ENCODE data around the gene MEIS1.

Gene MEIS1

DNA sequence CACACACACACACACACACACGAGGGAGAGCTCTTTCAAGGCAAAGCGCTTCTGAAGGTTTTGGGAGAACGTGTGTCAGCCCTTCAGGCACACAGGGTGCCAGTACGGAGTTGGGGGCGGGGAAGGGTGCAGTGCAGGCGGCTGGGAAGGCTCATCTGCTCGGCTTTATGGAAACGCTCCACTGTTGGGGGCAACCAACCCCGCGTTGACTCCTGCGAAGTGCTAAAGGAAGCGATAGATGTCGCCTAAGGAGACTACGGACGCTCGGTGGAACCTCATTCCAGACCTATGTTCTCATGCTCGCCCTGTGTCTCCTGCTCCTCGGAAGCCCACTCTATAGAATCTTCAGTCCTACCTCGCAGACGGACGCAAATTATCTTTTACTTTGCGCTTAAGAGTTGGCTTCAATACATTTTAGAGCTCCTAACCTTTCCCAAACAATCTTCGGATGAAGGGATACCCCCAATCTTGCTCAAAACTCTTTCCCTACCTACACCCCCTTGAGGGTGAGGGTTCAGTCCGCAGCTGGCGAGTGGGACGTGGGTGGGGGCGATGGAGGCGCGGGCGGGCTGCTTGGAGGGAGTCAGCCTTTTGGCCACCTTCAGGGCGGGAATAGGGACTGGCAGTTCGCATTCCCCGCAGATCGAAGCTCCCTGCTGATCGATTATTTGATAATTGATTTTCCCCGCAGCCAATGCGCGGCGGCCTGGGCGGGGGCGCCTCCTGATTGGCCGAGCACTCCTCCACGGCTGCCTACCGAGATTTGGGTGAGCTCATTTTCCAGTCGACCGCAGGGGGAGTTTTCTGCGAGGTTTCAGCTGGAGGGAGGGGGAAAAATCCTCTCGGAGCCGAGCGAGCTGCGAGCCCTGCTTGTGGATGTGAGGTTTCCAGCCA is 1.9 kb upstream of the MEIS1 start:
- peak; percentile 89 for DNase-seq

DNA sequence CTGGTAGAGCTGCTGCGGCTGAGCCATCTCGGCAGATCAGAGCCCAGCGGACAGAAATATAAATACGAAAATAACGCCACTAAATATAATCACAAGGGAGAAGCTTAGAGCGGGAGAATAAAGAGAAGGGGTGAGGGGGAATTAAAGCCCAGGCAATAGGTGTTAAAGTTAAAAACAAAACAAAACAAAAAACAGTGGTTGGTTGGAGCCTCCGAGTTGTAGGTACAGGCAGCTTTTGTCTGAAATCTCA is 1.3 kb upstream of the MEIS1 start:
- DNase-seq, result no peak

DNA sequence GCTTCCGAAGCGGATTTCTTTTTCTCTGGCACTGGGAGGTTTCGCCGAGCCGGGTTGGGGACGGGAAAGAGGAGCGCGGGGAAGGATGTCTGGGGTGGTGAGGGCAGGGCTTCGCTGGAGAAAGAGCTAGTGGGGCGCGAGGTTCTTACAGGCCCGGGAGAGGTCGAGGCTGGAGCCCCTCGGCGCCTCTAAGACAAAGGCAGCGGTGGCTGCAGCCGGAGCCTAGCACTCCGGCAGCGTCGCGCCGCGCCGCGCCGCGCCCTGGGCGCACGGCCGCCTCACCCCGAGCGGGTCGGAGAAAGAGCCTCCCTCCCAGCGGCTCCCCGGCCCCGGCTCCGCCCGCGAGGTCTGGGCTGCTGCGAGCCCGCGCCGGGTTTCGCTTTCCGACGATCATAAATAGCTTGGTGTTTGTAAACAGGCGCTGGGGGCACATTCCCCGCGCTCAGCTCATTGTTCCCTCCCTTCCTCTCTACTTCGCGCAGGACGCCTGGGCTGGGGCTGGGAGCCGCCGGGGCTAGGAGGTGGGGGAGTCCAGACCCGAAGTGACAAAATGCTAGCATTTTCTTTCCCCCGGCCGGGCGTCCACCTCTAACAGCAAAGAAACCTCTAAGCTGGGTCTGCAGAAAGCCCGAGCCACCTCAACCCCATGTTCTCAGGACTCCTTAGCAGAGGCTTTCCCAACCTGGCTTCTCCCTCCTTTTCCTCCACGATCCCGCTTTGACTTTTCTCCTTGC is 813 bp upstream of the MEIS1 start:
- no peak for DNase-seq

DNA sequence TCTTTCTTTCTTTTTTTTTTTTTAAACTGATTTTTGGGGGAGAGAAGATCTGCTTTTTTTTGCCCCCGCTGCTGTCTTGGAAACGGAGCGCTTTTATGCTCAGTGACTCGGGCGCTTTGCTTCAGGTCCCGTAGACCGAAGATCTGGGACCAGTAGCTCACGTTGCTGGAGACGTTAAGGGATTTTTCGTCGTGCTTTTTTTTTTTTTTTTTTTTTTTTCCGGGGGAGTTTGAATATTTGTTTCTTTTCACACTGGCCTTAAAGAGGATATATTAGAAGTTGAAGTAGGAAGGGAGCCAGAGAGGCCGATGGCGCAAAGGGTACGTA is 587 bp downstream of the MEIS1 start:
- no peak for DNase-seq

DNA sequence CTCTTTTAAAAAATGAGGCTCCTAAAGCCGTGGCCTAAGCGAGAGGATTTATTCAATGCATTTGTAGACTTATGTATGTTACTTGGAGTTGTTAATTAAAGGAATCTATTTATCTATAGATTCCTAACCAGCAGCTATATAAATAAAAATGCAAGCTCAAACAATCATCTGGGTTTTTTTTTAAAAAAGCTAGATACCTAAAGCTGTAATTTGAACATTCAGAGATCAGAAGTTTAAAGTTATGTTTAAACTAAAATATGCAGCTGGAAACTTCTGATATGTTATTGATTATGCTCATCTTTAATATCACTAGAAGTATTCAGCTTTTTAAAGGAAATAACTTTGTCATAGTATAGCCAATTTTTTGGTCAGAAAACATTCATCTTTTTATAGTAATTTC is 1.0 kb downstream of the MEIS1 start:
- DNase-seq, result no peak

DNA sequence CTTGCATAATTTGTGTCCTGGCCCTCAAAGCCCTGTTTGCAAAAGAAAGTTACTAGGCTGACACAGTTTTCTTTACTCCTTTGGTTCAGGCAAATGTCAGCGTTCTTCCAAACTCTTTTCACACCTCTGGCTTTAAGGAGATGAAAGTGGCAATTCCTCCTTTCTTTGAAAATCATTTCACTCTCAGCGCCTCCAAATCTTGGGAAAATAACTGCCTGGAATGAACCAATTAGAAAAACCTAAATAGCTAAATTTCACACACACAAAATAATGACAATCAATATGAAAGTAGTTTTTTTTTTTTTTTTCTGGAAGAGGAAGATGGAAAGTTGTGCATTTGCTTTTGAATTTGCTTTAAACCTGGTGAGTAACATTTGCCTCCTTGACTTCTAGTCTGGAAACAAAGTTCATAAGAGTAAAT is 1.7 kb downstream of the MEIS1 start:
- no peak for DNase-seq

DNA sequence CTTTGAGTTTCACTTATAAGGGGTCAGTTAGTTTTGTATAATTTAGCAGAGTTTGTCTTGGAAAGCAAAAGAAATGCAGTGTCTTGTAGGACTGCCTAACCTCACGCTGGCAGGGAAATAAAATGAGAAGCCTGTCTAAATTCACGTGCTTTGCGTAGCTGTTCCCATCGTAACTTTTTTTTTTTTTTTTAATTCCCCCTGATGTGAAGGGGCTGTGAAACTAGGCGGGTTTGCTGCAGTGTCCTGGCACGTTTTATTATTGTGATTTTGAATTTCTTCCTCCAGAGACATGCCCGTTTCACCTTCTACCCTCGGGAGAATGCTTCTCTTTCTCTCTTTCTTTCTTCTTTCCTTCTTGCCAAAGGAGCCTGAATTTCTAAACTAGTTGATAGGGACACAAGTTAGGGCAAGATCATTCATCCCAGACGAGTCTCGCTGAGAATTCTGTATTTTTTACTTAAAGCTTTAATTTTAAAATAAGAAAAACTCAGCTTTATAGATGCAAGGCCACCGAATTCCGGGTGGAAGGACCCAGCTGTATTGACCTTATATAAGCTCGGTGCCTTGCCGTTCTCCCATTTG is 2.3 kb downstream of the MEIS1 start:
- DNase-seq, result no peak

DNA sequence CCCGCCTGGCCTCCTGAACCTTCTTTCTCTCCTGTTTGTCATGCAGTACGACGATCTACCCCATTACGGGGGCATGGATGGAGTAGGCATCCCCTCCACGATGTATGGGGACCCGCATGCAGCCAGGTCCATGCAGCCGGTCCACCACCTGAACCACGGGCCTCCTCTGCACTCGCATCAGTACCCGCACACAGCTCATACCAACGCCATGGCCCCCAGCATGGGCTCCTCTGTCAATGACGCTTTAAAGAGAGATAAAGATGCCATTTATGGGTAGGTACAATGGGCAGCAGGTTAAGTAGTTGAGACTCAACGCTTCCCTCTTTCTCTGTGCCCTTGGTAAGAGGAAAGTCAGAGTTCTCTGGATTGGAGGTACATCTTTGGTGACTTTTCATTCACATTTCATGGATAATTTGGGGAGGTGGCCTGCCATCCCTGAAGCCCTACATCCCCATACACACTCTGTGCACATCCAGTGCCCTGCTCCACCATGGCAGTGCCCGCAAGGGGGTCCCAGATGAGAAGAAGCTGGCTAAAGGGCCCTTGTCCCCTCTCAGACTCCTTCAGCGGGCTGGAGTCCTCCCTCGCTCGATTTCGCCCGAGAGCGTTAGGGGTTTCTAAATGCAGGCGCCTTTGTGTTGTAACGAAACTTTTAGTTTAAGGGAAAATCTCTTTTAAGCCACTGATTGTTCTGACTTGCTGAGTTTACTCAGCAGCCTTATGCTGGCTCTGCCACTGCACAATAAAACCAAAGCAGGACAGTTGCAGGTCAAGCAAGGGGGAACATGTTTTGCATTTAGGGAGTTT is 3.0 kb downstream of the MEIS1 start:
- no peak for DNase-seq

DNA sequence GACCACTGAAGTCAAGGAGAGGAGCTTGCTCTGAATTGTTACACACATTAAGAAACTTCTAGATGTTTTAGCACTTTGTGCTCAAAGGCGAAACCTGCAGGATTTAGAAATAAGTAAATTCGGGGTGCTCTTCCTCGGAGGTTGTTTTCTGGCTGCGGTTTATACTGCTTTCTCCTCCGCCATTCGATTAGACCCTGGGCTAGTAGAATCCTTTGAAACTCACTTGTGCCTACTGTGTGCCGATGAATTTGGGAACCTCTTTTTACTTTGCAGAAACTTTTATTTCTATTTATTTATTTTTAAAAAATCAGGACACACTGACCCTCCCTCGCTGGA is 3.5 kb downstream of the MEIS1 start:
- no peak for DNase-seq

DNA sequence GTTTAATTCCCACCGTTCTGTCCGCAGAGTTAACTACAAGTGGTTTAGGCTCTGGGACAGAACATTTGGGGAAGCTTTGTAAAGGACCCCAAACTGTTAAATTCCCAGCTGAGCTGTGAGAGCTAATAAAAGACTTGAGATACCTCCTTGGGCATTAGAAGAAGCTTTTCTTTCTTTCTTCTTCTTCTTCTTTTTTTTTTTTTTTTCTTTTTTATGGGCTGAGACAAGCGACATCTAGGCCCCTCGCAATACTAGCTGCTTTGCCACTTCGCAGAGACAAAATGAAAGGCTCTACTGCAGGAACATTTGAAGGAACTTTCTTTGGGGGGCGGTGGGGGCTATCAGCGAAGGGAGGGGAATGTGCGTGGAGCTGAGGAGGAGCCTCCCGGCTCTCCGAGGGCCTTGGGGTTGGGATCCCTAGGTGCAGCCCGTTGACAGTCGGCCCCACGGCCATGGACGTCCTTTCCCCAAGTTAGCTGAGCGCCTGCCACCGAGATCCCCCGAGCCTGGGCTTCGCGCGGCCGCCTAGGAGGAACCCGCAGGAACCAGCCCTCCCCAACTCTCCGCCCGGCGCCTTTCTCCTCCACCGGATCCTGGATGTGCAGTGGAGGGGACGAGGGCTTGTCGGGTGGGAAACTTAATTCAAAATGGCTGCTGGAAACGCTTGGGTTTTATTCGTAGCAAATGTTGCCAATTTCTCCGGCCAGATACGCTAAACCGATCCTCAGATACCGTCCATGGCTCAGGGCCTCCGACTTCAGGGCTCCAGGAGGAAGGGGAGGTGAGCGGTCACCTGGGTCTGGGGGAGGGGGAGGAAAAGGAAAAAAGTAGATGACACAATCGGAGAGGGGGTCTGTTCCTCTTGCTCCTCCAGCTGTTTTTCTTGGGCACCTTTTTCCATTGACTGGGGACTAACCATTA is 4.2 kb downstream of the MEIS1 start:
- DNase-seq, result no peak

DNA sequence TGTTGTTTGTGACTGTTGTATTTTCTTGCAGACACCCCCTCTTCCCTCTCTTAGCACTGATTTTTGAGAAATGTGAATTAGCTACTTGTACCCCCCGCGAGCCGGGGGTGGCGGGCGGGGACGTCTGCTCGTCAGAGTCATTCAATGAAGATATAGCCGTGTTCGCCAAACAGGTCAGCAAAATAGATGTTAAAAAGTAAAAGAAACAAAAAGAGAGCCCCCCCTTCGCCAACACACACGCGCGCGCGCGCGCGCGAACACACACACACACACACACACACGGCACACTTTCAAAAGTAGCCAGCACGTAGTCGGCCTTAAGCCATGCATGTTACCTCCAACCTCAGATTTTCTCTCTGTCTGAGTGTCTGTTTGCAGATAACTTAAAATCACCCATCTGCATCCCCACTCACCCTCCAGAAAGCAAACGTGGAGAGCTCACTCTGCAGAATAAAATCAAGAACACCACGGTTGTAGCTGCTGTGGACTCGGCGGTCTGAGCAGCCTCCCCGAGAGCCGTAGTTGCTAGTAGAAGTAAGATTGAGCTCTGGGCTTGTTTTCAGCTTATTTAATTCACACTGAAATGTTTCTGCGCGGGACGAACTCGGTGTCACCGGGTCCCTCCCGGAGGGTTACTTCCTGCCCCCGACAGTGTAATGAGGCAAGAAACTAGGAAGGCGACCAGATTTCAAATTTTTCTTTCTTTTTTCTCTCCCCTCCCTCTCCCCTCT is 5.1 kb downstream of the MEIS1 start:
- DNase-seq, result no peak

DNA sequence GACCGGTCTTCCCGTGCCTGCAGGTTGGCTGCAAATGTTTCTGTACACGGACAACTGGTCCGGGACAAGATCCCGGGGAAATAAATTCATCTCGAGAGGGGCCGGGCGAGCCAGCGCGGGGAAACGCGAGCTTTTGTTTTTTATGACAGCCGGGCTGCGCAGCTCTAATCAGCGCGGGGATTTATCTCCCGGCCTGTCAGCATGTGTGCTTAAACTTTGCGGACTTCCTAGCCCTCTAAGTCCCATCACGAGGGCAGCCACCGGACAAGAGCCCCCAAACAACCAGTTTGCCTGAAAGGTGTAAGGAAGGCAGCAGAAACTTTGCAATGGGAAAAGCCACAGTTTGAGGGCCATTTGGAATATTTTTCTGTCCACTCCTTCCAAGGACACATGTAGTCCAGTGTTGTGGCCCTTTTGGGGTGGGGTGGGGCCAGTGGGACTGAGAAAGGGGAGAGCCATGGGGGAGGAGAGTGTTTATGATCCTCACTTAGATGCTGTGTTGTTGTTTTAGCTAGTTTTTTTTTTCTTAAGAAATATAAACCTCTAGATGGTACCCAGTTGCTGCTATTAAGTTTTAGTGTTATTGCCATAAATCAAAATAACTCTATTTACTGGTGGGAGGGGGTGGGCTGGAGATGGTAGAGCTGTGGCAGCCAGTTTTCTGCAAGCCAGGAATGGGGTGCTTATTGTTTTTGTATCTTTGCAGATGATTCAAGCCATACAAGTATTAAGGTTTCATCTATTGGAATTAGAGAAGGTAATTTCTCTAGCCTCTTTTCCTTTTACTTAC is 6.0 kb downstream of the MEIS1 start:
- DNase-seq, result no peak

DNA sequence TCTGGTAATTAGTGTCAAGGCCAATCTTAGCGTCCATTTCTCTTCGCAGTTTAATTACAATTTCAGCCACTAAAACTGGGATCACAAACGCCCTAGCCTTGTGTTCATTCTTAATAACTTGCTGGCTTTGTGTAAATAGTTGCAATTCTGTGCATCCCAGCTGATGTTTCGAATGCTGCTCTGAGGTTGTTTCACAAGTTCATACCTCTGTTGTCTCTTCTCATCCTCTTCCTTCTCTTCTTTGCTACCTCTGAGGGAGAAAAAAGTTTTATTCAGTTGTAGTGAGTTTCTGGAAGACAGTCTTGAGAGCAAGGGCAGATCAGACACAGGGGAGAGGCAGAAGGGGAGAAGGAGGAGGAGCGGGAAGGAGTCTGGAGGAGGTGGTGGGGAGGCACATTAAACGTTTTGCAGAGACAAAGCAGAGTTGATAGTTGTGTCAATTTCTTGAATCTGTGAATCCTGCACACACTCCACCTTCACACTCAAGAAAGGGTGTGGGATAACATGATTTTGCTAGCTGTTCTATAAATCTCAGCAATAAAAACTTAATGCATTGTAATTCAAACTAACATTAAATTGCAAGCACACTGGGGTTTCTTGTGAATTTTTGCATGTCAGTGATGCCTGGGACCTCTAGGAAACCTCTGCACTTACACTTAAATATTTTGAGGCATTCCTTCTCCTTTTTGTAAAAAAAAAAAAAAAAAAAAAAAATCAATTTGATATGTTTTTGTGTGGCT is 6.8 kb downstream of the MEIS1 start:
- DNase-seq, result no peak

DNA sequence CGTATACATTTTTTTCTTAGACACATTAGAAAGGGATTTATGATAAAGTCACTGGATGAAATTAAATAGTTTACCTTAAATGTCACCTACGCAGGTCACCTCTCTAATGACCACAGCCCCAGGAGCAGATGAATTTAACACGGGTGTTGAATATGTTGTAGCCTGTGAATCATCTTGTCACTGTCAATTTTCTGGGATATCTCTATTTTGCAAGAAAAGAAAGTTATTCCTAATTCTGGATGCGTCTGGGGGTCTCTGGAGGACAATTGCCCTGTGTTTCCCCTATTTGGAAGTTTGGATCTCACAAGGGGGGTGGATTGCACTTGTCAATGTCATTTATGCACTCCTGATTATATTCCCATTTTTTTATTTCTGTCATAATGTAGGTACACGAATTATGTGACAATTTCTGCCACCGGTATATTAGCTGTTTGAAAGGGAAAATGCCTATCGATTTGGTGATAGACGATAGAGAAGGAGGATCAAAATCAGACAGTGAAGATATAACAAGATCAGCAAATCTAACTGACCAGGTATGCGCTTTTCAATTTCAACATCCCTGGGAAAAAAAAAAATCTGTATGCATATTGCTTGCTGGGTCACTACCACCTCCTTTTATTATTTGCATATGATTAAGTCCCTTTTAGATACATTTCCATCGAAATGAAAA is 7.7 kb downstream of the MEIS1 start:
- DNase-seq, result no peak

DNA sequence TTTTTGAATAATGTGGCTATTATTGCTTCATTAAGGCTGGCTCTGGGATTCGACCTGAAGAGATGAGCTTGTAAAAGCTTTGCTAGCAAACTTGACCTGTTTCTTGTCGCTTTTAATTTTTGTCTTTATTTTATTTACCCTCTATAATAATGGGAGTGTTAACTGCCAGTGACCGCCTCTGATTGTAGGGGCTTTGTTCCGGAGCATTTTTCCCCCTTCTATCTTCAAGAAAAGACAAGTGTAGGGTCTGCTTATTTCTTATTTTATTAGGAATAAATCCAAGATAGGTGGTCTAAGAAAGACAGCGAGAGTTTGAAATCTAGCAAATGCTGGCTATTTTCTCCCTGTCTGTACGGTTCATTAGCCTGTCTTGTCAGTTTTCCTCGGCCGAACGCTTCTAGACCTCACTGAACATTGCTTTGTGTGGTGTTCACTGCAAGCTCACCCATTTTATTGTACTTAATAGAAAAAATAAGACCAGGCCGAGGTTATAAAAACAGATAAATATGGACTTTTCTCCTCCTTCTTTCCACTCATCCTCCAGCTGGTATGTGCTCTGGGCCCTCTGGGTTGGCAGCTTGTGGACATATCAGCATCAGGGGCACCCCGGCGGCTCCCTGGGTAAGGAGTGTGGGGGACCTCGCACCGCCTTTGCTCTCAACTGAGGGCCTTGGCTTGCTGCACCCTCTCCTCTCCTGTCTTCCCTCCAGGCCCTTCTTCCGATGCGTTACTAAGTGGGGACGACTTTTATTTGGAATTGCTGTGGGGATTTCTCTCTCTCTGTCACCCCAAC is 8.5 kb downstream of the MEIS1 start:
- no peak for DNase-seq

DNA sequence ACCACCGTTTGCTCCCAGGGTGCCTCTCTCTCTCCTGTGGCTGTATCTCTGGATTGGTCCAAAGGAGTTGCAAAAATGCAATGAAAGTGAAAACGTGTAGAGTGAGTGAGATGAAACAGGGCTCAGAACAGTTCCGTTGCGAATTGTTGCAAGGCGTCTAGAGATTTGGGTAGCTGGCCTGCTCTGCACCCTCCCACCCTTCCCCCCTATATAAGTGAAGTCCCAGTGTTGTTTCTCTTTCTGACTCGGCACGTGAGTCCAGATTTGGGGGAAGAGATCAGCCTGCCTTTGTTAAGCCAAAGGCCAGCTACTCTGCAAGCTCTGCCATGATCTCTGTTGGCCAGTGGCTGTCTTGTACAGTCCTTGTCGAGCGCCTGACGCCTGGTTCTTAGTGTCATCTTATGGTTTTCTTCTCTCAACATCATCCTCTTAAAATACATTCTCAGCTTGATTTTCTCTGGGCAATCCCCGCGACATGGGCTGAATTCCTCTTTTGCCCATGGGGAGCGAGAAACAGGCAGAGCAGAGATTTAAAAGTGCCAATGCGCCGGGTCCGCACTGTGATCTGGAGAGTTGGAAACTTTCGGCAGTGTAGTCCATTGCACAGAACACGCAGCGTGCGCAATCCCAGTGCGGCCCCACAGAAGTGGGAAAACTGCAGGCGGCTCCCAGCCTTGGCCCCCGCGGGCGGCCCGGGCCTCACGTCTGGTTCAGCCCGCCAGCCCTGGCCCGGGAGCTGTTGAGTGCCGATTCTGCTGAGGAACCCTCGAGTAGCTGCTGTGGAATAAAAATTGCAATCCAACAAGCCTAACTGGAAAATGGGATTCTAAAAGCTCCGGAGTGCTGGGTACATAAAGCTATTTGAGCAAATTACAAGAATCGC is 9.3 kb downstream of the MEIS1 start:
- DNase-seq, result no peak

DNA sequence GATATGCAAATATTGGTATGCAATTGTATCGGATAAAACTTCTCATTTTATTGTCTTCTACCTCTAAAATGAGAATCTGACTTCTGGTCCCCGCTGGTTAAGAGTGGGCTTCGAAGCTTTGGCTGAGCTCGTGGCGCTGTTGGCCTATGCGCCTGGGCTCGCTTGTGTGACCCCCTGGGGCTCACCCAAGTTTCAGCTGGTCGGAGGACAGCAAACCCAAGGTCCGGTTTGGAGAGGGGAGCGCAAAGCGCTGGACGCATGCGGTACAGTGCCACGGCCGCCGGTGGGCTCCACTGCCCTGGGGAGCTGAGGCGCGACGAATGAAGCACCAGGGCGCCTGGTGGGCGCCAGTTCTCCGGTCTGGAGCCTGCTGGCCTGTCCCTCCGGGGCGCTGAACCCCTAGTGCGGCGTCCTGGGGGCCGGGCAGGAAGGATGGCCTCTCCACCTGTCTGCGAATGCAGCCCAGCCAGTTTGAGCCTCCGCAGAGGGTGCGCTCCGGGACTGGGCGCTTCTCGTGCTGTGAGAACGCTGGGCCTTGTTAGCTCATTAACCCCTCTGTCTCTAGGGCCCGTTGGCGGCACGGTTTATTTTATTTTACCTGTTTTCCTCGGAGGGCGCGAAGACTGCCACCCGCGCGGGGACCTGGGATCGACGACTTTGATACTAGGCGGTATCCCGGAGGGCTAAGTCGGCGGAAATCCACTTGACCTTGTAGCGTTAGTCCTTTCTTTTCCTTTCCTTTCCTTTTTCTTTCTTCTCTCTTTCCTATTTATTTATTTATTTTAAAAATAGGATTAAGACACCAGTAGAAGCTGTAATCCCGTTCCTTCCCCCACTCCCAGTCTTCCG is 10.4 kb downstream of the MEIS1 start:
- DNase-seq, result no peak
